Retina (tissue), 1 donor: Measurements from ENCODE around the gene TMEM131L.
"Not testable (repeated sequence)": the region's sequence is repeated elsewhere in the genome, so short reads cannot be mapped to it uniquely, and the experiment has no call there.

Source experiments
- DNase-seq: peaks from one replicate; pipeline ENCODE4 v3.0.0-alpha.2; 2016

TMEM131L gene

DNA sequence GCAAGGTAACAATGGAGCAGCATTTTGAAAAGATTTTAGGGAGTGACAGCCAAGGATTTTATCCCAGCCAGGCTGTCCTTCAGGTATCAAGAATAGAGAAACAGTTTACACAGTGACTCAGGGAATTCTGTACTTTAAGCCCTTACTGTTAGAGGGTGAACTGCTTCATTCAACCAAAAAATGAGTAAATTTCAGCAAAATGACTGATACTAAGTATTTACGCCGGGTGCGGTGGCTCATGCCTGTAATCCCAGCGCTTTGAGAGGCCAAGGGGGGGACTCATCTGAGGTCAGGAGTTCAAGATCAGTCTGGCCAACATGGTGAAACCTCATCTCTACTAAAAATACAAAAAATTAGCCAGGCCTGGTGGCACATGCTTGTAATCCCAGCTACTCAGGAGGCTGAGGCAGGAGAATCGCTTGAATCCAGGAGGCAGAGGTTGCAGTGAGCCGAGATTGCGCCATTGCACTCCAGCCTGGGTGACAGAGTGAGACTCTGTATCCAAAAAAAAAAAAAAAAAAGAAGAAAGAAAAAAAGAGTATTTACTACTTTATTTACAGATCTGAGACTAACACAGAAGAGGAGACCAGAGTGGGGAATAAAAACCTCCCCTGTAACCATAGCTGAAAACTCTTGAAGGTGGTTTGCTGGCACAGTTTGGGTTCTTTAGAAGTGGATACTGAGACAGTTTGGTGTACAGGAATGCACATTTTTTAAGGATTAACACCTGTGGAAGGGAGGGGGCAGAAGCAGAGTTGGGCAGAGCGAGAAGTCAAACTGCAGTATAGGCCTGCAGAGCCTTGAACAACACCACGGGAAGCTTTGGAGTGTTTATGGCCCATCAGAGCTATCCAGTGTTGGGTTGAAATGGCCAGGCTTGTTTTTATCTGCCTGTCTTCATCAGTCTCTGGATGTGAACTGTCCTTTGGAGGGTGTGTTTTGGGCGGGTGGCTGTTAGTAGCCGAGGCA is 40.5 kb downstream of the TMEM131L start:
- no peak for DNase-seq

DNA sequence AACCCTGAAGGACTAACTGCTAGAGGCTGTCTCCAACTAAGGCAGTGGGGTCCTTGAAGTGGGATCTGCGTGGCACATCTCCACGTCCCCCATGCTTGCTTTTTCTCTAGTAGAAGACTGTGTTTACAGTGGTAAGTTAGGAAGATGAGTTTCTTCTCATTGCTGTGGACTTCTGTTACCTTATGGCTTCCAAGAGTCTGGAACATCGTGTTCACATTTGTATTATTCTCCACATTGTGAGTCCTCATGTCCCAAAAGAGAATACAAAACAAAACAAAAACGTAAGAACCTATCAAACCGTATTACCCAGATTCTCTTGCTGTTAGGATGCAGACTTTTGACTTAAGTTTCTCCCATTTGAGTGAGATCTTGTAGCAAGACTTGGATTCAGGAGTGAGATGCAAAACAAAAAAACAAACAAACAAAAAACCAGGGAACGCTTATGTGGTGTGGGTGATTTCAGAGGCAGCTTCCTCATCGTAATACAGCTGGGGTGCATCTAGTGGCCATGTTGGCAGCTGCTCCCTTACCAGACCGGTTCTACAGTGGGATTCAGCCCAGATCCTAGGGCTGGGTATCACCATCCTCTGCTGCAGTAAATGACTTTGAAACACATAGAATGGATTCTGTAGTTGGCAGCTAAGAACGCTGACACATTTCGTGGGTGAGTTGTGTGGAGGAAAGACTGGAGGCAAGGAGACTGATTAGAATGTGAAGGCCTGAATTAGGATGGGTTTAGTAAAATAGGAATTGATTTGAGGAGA is 41.3 kb downstream of the TMEM131L start:
- no peak for DNase-seq

DNA sequence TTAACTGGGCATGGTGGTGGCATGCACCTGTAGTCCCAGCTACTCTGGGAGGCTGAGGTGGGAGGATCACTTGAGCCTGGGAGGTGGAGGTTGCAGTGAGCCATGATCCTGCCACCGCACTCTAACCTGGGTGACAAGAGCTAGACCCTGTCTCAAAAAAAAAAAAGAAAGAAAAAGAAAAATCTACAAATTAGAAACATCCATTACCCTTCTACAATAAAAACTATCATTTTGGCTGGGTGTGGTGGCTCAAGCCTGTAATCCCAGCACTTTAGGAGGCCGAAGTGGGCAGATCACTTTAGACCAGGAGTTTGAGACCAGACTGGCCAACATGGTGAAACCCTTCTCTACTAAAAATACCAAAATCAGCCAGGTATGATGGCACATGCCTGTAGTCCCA is 43.1 kb downstream of the TMEM131L start:
- DNase-seq: not testable (repeated sequence)

DNA sequence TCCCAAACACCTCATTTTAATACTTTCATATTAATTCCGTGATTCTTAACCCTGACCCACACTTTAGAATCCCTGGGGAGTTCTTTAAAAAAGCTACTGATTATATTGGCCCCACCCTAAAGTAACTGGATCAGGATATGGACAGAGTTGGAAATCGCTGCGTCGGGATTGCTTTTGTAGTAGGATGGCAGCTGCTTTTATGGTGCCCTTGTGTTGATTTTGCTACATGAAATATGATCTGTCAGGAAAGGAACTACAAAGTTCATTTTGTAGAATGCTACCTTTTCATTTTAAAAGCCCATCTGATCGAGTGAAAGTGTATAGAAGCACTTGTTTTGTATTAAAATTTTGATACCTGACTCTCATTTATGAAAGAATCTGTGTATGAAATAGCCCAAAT is 43.6 kb downstream of the TMEM131L start:
- DNase-seq: no peak

DNA sequence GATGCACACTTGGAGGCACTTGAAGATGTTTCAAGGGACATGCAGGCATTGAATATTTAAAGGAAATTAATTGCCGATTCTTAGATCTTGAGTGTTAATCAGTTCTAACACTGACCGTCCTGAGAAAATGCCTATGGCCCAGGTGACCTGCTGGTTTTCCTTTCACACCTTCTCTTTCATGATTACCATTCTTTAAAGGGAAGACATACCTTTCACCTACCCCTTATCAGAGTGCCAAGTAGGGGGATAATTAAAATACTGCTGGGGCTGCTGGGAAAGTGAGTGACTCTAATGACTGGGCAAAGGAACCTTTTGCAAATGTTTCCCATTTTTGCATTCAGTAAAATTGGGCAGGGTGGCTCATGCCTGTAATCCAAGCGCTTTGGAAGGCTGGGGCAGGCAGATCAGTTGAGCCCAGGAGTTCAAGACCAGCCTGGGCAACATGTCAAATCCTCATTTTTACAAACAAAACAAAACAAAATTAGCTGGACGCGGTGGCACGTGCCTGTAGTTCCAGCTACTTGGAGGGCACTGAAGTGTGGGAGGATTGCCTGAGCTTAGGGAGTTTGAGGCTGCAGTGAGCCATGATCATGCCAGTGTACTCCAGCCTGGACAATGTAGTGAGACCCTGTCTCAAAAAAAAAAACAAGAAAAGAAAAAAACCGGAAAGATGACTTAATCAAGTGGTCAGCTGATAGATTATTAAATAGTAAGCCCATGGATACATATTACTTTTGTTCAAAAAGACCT is 44.3 kb downstream of the TMEM131L start:
- no peak for DNase-seq

DNA sequence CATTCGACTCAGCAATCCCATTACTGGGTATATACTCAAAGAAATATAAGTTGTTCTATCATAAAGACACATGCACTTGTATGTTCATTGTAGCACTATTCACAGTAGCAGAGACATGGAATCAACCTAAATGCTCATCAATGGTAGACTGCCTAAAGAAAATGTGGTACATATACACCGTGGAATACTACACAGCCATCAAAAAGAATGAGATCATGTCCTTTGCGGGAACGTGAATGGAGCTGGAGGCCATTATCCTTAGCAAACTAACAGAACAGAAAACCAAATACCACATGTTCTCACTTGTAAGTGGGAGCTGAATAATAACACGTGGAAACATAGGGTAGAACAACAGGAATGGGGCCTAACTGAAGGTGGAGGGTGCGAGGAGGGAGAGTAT is 44.9 kb downstream of the TMEM131L start:
- no peak for DNase-seq

DNA sequence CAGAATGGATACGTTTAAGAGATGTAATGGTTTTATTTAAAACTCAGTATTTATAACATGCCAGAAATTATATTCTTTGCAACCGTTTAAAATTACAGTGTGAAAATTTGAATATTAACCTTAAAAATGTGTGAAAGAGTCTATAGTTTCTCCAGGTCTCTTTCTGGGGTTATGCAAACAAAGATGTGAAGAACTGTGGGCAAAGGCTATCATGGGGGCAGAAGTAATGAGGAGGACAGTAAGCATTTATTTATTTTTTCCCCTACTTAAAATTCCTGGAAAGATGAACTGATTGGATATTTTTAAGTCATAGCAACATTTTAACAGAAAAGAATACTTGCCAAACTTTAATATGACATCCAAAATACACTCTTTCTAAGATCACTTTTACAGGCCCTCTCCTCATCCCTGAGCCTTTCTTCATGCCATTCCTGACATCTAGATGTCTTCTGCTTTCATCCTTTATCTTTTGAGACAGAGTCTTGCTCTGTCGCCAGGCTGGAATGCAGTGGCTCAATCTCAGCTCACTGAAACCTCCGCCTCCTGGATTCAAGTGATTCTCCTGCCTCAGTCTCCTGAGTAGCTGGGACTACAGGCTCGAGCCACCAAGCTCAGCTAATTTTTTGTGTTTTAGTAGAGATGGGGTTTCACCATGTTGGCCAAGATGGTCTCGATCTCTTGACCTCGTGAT is 46.1 kb downstream of the TMEM131L start:
- DNase-seq: no peak

DNA sequence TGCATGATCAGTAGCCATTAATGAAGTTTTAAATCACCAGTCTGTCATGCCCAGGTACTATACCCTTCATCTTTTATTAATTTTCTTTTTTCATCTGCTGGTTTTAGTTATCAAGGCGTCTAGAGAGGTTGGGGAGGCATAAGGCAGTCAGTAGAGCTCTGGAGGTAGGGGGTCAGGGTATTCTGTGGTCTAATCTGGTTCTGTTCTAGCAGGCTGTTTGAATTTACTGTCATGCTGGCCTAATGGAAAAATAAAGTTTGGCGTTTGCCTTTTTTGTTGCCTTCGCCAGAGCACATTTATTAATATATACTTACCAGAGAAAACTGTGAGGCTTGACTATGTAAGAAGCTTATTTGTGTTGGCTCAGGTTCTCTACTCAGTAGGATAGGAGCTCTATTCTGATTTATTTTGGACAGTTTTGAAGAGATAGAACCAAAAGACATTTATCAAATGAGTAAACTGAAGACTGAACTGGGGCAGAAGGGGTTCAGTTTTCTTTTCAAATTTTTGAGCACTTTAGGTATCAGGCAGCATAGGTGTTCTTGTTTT is 46.9 kb downstream of the TMEM131L start:
- no peak for DNase-seq

DNA sequence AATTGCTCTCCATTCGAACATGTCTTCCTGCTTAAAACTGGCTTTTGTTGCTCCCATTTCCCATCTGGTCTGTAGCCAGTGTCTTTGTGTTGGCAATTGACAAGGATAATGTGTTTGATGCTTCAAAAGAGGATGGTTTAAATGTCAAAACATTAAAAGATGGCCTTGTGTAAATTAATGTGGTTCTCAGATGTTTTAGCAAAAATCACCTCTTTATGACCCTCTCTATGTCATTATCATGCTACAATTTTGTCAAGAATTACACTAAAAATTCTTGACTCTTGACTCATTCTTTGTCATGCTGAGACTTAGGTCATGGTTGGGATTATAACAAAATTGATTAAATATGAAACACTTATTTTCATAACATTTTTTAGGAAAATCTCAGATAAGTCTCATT is 47.4 kb downstream of the TMEM131L start:
- no peak for DNase-seq

DNA sequence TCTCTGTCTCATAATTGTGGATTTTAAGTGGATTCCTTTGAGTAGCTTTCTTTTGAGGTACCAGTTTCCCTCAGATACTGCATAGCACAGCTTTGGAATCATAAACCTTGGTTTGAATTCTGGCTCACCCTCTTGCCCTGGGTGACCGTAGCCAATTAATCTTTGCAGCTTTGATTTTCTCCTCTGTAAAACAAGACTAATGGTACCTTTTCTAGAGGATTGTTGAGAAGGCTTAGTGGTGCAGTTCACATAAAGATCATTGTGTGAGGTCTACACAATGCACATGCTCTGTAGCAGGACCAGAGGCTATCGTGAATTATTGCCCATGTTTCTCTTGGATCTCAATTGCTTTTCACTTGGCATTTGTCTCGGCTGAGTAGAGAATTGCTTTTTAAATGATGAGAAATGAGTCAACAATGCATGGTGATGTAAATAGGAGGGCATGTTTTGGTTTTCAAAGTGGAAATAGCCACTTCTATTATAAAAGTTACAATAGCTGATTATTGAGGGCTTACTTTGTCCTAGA is 47.9 kb downstream of the TMEM131L start:
- DNase-seq: no peak

DNA sequence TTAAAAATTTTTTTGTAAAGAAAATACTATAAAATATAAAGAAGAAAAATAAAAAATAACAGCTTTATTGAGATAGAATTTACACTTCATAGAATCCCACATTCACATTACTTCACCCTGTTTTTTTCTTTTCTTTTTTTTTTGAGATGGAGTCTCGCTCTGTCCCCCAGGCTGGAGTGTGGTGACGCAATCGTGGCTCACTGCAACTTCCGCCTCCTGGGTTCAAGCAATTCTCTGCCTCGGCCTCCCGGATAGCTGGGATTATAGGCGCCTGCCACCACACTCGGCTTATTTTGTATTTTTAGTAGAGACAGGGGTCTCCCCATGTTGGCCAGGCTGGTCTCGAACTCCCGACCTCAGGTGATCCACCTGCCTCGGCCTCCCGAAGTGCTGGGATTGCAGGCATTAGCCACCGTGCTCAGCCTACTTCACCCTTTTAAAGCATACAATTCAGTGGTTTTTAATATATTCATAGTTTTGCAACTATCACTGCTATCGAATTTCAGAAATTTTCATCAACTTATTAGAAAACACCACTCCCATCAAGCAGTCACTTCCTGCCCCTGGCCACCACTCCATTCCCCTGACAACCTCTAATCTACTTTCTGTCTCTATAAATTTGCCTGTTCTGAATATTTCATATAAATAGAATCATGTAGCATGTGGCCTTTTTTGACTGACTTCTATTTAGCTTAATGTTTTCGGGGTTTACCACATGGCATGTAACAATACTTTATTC is 48.7 kb downstream of the TMEM131L start:
- no peak for DNase-seq

DNA sequence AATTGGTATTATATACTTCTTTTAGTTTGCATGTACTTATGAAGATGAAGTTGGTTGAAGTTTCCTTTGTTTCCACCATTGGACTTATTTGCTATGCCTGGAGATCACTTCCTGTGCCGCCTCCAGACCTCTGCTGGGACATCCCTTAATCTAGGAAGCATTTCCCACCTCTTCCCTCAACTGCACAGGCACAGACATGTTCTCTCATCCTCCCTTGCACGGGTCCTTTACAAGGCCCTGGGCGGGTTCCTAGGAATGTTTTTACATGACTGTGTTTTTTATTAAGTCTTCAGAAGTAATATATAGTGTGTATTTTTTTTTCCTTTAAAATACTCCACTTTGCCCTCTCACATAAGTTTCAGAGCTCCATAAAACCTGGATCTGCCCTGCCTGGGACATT is 51.0 kb downstream of the TMEM131L start:
- DNase-seq: no peak

DNA sequence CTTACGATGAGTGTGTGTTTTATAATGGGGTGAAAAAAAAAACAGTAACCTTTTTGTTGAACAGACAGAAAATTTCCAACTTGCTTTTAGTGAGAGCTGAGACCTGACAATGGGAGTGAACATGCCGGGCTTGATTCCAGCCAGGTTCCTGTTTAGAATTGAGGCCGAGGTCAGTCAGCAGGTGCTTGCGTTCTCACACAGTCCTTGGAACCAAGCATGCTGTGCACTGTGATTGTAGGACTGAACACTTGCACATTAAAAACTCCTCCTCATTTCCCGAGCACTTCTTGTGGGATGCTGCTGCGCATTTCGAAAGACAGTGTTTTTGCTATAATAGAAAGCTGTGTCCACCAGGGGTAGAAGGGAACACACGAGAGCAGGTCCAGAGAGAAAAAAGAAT is 51.8 kb downstream of the TMEM131L start:
- DNase-seq: no peak

DNA sequence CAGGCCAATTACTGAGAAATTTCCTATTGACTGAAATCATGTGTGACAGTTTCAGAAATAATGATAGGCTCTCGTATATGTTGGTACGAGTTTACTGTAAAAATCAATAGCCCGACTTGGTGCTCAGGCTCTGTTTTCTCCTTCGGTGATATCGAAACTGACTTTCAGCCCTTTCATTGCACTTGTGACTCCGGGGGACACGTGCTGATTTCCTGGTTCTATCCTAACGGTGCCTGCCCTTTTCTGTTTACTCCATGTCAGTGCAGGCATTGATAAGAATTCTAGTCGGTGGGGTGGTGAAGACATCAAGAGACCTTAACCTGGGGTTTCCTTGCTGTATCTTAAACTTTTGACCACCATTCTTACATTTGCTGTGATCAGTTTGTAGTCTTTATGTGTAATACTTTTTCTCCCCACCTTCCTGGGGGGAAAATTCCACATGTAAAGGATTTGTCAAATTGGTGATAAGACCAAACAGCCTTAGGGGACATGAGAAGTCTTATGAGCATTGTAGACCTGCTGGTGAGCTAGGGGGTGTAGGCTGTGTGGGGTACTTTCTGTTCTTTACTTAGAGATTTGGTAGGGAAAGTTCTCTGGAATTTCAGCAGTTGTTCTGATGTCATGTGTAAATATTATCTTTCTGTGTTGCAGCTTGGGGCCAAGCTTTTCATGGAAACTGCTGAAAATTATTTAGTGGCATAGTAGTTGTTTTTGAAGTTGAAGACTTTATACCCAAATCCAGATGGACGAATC is 52.7 kb downstream of the TMEM131L start:
- DNase-seq: no peak

DNA sequence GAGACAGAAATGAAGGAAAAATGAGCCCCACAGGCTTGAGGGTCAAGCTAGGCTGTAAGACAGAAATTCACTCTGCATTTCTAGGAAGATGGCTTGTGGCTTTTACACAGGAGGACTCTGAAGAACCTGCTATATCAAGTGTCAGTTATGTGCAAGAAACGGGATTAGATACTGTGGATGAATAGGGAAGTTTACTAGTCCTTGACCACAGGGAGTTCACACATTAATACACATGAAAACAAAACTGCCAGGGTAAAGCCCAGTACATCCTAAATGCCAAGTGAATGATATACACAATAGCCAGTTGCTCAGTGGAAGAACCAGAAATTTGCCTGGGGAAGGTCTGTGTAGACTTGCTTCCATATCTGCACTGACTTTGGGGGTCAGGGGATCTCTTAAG is 53.5 kb downstream of the TMEM131L start:
- DNase-seq: no peak

DNA sequence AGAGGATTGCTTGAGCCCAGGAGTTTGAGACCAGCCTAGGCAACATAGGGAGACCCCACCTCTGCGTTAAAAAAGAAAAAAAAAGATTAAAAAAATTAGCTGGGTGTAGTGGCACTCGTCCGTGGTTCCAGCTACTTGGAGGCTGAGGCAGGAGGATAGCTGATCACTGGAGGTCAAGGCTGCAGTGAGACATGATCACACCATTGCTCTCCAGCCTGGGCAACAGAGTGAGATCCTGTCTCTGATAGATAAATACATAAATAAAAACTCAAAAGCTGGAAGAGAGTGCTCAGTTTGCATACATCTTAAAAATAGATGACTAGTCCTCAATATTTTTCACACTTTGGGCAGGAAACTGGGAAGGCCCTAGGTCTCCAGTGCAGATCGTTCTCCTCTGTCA is 54.1 kb downstream of the TMEM131L start:
- no peak for DNase-seq

DNA sequence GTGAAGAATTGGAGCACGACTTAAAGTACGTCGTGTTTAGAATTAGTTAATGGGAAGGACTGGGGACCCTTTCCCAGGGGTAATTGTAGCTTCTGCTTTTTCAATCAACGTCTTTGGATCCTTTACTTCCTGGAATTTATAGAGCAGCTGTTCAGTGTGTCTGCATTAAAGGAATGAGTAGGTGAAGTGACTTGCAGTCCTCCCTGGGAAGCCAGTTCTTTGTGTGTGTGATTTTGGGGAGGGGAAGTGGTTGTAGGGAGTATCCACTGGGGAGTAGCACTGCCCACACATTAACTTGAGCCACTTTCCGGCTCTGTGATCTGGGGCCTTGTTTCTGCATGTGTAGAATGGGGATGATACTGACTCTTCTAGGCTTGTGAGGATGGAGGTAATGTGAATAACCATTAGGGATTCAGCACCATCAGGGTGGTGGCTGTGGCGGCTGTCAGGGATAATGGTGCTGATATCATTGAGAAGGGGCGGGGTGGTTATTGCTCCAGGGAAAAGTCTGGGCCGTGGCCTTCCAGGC is 54.7 kb downstream of the TMEM131L start:
- DNase-seq: peak; percentile 58

DNA sequence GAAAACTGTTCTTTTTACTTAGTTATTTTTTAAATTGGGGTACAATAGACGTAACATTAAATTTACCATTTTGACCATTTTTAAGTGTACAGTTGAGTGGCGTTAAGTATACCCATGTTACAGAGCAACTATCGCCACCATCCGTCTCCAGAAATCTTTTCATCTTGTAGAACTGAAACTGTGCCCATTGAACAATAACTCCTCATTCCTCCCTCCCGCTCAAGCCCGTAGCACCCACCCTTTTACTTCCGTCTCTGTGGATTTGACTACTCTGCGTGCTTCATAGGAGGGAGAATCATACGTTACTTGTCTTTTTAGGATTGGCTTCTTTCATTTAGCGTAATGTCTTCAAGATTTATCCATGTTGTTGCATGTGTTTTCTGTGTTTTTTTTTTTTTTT is 55.3 kb downstream of the TMEM131L start:
- no peak for DNase-seq

DNA sequence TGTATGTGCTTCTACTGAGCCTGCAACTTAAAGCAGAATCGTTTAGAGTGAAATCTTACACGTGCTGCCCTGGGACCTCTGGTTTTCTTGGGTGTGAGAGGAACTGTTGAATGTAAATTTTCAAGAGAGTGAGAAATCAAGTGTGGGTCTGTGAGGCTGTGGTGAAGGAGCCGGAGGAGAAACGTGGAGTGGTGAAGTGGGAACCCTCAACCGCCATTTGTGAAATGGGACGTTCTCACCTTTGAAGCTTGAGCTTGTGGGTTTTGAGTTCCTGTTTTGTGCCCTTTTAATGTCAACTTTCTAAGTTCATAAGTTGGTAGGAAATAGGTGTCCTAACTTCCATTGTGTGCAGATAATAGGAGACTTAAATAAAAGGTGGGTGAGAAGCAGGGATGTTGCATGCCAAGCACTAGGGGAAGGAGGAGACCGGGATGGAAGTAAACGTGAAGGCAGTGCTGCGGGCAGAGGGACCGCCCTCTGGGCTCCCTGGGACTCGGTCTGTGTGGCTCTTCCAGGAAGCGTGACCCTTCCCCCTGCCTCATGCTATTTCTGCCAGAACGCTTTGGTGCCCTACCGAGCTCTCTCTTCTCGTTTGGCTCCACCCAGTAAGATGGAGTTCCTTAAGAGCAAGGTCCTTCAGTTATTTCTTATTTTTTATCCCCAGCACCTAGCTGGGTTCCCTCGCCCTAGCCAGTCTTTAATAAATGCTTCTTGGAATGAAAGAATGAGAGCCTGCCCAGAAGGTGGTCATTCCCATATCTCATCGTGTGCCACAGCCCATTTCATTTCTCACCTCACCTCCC is 56.0 kb downstream of the TMEM131L start:
- DNase-seq: no peak

DNA sequence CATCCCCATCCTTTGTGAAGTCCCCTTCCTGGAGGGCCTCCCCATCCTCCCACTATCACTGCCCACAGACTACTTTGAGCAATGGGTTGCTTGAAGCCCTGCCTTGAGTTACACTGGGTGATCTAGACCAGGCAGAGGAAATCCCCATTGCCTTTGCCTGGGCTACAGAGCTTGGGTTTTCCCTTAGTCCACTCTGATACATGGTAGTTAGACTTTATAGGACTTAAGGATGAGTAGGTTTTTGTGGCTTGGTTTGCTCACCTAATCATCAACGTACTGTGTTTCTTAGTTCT is 56.6 kb downstream of the TMEM131L start:
- no peak for DNase-seq
